HTERT RPE-1 (cell line): ENCODE measurements around the gene ZMAT5.
"Not testable (repeated sequence)": the region's sequence is repeated elsewhere in the genome, so short reads cannot be mapped to it uniquely, and the experiment has no call there.

ENCODE experiments used
- in situ Hi-C: fragments of 300-500 bp; cut with MboI; formaldehyde crosslinking; loops from 4 replicates; pipeline ENCODE4 v1.14.3; 2020; ENCODE audit warnings: low sequenced_read_pairs

ZMAT5 gene

GRCh38 chr22:29755889-29756288, 10.9 kb downstream of the ZMAT5 start:
- in situ Hi-C loops: no loop called here

- in situ Hi-C loops: not testable (repeated sequence)
Observed at GRCh38 chr22:29754658-29755395, 12.0 kb downstream of the ZMAT5 start.

GRCh38 chr22:29753808-29754657, 12.8 kb downstream of the ZMAT5 start:
- in situ Hi-C loops: no loop called here

GRCh38 chr22:29751669-29752068, 15.1 kb downstream of the ZMAT5 start:
- in situ Hi-C loops: no loop called here

GRCh38 chr22:29750559-29751538, 16.0 kb downstream of the ZMAT5 start:
- in situ Hi-C loops: no loop called here

GRCh38 chr22:29750029-29750428, 16.8 kb downstream of the ZMAT5 start:
- in situ Hi-C loops: no loop called here

- in situ Hi-C loops: no loop called here
Observed at GRCh38 chr22:29748248-29748893, 18.4 kb downstream of the ZMAT5 start.

- in situ Hi-C loops: no loop called here
Observed at GRCh38 chr22:29747832-29748231, 19.0 kb downstream of the ZMAT5 start.

GRCh38 chr22:29744902-29745301, 21.9 kb downstream of the ZMAT5 start:
- in situ Hi-C loops: no loop called here

GRCh38 chr22:29742326-29742725, 24.5 kb downstream of the ZMAT5 start:
- in situ Hi-C loops: no loop called here

- in situ Hi-C loops: no loop called here
Observed at GRCh38 chr22:29741926-29742325, 24.9 kb downstream of the ZMAT5 start.

- in situ Hi-C loops: no loop called here
Observed at GRCh38 chr22:29740216-29740615, 26.6 kb downstream of the ZMAT5 start.

GRCh38 chr22:29739346-29739875, 27.4 kb downstream of the ZMAT5 start:
- in situ Hi-C loops: no loop called here

- in situ Hi-C loops: no loop called here
Observed at GRCh38 chr22:29738118-29738815, 28.5 kb downstream of the ZMAT5 start.

- in situ Hi-C loops: no loop called here
Observed at GRCh38 chr22:29737251-29738117, 29.3 kb downstream of the ZMAT5 start.

- in situ Hi-C loops: no loop called here
Observed at GRCh38 chr22:29735416-29735815, 31.4 kb downstream of the ZMAT5 start.

GRCh38 chr22:29734838-29735237, 32.0 kb downstream of the ZMAT5 start:
- in situ Hi-C loops: no loop called here

- in situ Hi-C loops: no loop called here
Observed at GRCh38 chr22:29734406-29734805, 32.4 kb downstream of the ZMAT5 start.
